Measurements from ENCODE around the gene KASH5.
A peak's percentile ranks its signal among the peaks of the same experiment; 100 is the strongest.

The KASH5 gene

DNA sequence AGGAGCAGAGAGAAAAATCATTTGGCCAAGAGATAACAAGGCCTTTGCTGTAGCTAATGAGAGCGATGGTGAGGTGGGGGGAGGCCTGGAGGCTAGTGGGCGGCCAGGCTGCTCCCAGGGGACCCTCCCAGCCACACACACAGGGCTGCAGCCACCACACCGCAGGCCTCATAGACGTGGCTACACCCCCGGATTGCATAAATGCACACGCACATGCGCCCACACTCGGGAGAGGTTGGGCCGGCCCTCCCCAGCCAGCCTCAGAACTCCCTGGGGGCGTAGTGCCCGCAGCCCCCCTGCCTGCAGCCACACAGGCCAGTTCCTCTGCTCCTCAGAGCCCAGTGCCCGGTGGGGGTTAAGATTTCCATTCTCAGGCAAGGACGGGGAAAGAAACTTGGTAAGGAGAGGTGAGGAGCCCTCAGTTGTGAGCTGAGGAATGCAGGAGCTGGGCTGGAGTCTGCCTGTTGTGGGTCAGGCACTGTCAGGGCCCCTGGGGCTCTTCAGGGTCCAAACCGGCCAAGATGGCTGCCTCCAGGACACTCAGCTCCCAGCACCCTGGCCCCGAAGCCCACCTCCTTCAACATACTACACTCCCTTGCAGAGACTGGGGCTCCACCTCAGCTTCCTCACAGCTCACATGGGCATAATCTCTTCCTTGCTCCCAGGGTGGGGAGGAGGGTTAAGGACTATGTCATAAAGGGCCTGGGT is 27.2 kb downstream of the KASH5 start:
- Histone ChIP-seq H3K4me1 (ENCODE audit: control insufficient read depth in 1 of 2, insufficient read depth in 2 of 2, low read length in 2 of 2) (peaks cover 0 to 3% of the 10 kb centered on the region in 2 experiments), H4K8ac (ENCODE audit: low read depth, low read length) (no peak overlapping the region), H3K18ac (ENCODE audit: low read length) (no peak overlapping the region), H3K79me1 (ENCODE audit: low read length) (no peaks in the 10 kb centered on the region), H3K4ac (ENCODE audit: low read depth, low read length) (no peak overlapping the region), H2AFZ (ENCODE audit: insufficient read depth, low read length, poor library complexity) (no peak overlapping the region), H2AK5ac (ENCODE audit: low read length) (no peak overlapping the region), H3K27ac (ENCODE audit: low read depth, low read length) (no peak overlapping the region), H3K23ac (ENCODE audit: low read length) (no peak overlapping the region), H3K4me3 (ENCODE audit: low read depth, low read length) (no peak overlapping the region), H2BK12ac (ENCODE audit: low read length) (no peak overlapping the region), H3K79me2 (ENCODE audit: control insufficient read depth, insufficient read depth, low read length, poor library complexity) (no peaks in the 10 kb centered on the region), H2BK120ac (ENCODE audit: insufficient read depth, low read length, poor library complexity) (no peak overlapping the region), H3K9ac (ENCODE audit: low read length) (no peak overlapping the region), H3K4me2 (ENCODE audit: low read length) (no peak overlapping the region), H4K12ac (ENCODE audit: low read depth, low read length) (no peak overlapping the region), H3K9me3 (ENCODE audit: insufficient read depth, low read depth, low read length) (no peaks in the 10 kb centered on the region), H2BK5ac (ENCODE audit: low read depth, low read length, poor library complexity) (no peak overlapping the region), H3K14ac (ENCODE audit: low read length) (no peak overlapping the region), H4K91ac (ENCODE audit: low read depth, low read length) (no peak overlapping the region), H3K36me3 (ENCODE audit: control insufficient read depth in 1 of 2, insufficient read depth in 2 of 2, low read length in 2 of 2) (no peaks in the 10 kb centered on the region), H3K27me3 (ENCODE audit: insufficient read depth, low read length) (peaks cover 3% of the 10 kb centered on the region)
- no CpG with 5 or more reads among the region's 15 CpGs for WGBS (ENCODE audit: extremely low coverage, insufficient coverage, insufficient read length)
- DNase-seq, result no peak

DNA sequence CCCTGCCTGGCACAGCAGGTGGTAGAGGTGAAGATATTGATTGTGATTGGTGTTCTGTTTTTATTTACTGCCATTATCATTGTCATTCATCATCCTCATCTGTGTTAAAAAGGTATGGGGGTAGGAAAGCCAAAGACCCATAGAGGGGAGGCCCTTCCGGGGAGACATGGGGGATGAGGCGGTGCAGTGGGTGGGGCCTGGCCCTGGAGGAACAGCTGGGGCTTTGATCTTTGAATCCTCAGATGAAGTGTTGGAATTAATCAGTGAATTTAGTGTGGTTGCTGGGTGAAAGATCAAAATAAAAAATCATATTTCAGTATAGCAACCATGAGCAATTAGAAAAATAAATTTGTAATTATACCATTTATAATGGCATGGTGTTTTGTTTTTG is 27.8 kb downstream of the KASH5 start:
- Histone ChIP-seq H3K27me3 (ENCODE audit: insufficient read depth, low read length) (peaks cover 7% of the 10 kb centered on the region), H3K18ac (ENCODE audit: low read length) (no peak overlapping the region), H3K4me1 (ENCODE audit: control insufficient read depth in 1 of 2, insufficient read depth in 2 of 2, low read length in 2 of 2) (peaks cover 0 to 3% of the 10 kb centered on the region in 2 experiments), H3K36me3 (ENCODE audit: control insufficient read depth in 1 of 2, insufficient read depth in 2 of 2, low read length in 2 of 2) (no peaks in the 10 kb centered on the region), H3K23ac (ENCODE audit: low read length) (no peak overlapping the region), H4K91ac (ENCODE audit: low read depth, low read length) (no peak overlapping the region), H3K9me3 (ENCODE audit: insufficient read depth, low read depth, low read length) (no peaks in the 10 kb centered on the region), H2AK5ac (ENCODE audit: low read length) (no peak overlapping the region), H3K14ac (ENCODE audit: low read length) (no peak overlapping the region), H2AFZ (ENCODE audit: insufficient read depth, low read length, poor library complexity) (no peak overlapping the region), H3K9ac (ENCODE audit: low read length) (no peak overlapping the region), H3K79me2 (ENCODE audit: control insufficient read depth, insufficient read depth, low read length, poor library complexity) (no peaks in the 10 kb centered on the region), H2BK5ac (ENCODE audit: low read depth, low read length, poor library complexity) (no peak overlapping the region), H4K12ac (ENCODE audit: low read depth, low read length) (no peak overlapping the region), H2BK120ac (ENCODE audit: insufficient read depth, low read length, poor library complexity) (no peak overlapping the region), H3K79me1 (ENCODE audit: low read length) (no peaks in the 10 kb centered on the region), H4K8ac (ENCODE audit: low read depth, low read length) (no peak overlapping the region), H3K27ac (ENCODE audit: low read depth, low read length) (no peak overlapping the region), H2BK12ac (ENCODE audit: low read length) (no peak overlapping the region), H3K4me3 (ENCODE audit: low read depth, low read length) (no peak overlapping the region), H3K4ac (ENCODE audit: low read depth, low read length) (no peak overlapping the region), H3K4me2 (ENCODE audit: low read length) (no peak overlapping the region)
- DNase-seq, result no peak
- no CpG with 5 or more reads among the region's 2 CpGs for WGBS (ENCODE audit: extremely low coverage, insufficient coverage, insufficient read length)

DNA sequence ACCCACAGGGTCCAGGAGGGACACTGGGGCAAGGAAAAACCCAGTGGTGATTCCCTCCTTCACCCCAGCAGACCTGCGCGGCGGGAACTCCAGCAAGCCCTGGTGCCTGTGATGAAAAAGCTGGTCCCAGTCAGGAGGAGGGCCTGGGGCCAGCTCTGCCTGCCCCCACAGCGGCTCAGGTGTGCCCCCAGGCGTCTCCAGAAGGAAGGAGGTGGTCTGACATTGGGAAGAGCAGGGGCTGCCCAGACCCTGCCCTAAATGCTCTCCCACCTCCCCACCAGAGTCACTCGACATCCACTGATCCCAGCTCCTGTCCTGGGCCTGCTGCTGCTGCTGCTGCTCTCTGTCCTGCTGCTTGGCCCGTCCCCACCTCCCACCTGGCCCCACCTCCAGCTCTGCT is 29.0 kb downstream of the KASH5 start:
- Histone ChIP-seq H3K9ac (ENCODE audit: low read length) (no peak overlapping the region), H2BK120ac (ENCODE audit: insufficient read depth, low read length, poor library complexity) (no peak overlapping the region), H3K4me1 (ENCODE audit: control insufficient read depth in 1 of 2, insufficient read depth in 2 of 2, low read length in 2 of 2) (peaks cover 0 to 6% of the 10 kb centered on the region in 2 experiments), H3K9me3 (ENCODE audit: insufficient read depth, low read depth, low read length) (peaks cover 2% of the 10 kb centered on the region), H3K36me3 (ENCODE audit: control insufficient read depth in 1 of 2, insufficient read depth in 2 of 2, low read length in 2 of 2) (no peaks in the 10 kb centered on the region), H3K18ac (ENCODE audit: low read length) (no peak overlapping the region), H3K27ac (ENCODE audit: low read depth, low read length) (no peak overlapping the region), H3K79me1 (ENCODE audit: low read length) (no peaks in the 10 kb centered on the region), H3K4me2 (ENCODE audit: low read length) (no peak overlapping the region), H3K4me3 (ENCODE audit: low read depth, low read length) (no peak overlapping the region), H4K8ac (ENCODE audit: low read depth, low read length) (no peak overlapping the region), H2AK5ac (ENCODE audit: low read length) (no peak overlapping the region), H3K14ac (ENCODE audit: low read length) (no peak overlapping the region), H3K79me2 (ENCODE audit: control insufficient read depth, insufficient read depth, low read length, poor library complexity) (no peaks in the 10 kb centered on the region), H2BK5ac (ENCODE audit: low read depth, low read length, poor library complexity) (no peak overlapping the region), H4K91ac (ENCODE audit: low read depth, low read length) (no peak overlapping the region), H3K4ac (ENCODE audit: low read depth, low read length) (no peak overlapping the region), H2BK12ac (ENCODE audit: low read length) (no peak overlapping the region), H3K27me3 (ENCODE audit: insufficient read depth, low read length) (peaks cover 18% of the 10 kb centered on the region), H4K12ac (ENCODE audit: low read depth, low read length) (no peak overlapping the region), H2AFZ (ENCODE audit: insufficient read depth, low read length, poor library complexity) (no peak overlapping the region), H3K23ac (ENCODE audit: low read length) (no peak overlapping the region)
- DNase-seq, result no peak
- no CpG with 5 or more reads among the region's 7 CpGs for WGBS (ENCODE audit: extremely low coverage, insufficient coverage, insufficient read length)

DNA sequence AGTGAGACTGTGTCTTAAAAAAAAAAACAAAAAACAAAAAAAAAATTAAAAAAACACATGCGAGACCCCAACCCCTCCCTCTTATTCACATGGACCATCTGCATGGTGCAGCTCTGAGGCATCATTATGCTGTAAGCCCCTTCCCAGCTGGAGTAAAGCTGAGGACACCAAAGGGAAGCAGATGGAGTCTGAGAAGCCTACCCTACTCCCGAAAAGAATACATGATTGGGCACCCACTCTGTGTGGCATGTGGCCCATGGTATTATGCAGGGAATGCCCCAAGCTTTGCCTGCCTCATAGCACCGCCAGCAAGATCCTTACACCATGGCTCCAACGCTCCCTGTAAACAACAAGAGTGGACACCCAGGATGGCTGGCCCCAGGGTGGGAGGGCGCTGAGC is 30.5 kb downstream of the KASH5 start:
- no peaks in the 10 kb centered on the region for H3K79me2 ChIP-seq (ENCODE audit: control insufficient read depth, insufficient read depth, low read length, poor library complexity)
- no peak overlapping the region for H2BK120ac ChIP-seq (ENCODE audit: insufficient read depth, low read length, poor library complexity)
- DNase-seq, result no peak
- no peak overlapping the region for H3K9ac ChIP-seq (ENCODE audit: low read length)
- no peak overlapping the region for H3K23ac ChIP-seq (ENCODE audit: low read length)
- peaks cover 0 to 3% of the 10 kb centered on the region in 2 experiments for H3K4me1 ChIP-seq (ENCODE audit: control insufficient read depth in 1 of 2, insufficient read depth in 2 of 2, low read length in 2 of 2)
- H4K8ac ChIP-seq (ENCODE audit: low read depth, low read length), result no peak overlapping the region
- H2AFZ ChIP-seq (ENCODE audit: insufficient read depth, low read length, poor library complexity), result no peak overlapping the region
- H4K91ac ChIP-seq (ENCODE audit: low read depth, low read length), result no peak overlapping the region
- H3K4ac ChIP-seq (ENCODE audit: low read depth, low read length), result no peak overlapping the region
- peaks cover 2% of the 10 kb centered on the region for H3K9me3 ChIP-seq (ENCODE audit: insufficient read depth, low read depth, low read length)
- H3K4me3 ChIP-seq (ENCODE audit: low read depth, low read length), result peak overlapping the region; percentile 34
- H3K14ac ChIP-seq (ENCODE audit: low read length), result no peak overlapping the region
- no peaks in the 10 kb centered on the region for H3K79me1 ChIP-seq (ENCODE audit: low read length)
- H3K36me3 ChIP-seq (ENCODE audit: control insufficient read depth in 1 of 2, insufficient read depth in 2 of 2, low read length in 2 of 2), result no peaks in the 10 kb centered on the region
- no peak overlapping the region for H4K12ac ChIP-seq (ENCODE audit: low read depth, low read length)
- H3K27ac ChIP-seq (ENCODE audit: low read depth, low read length), result no peak overlapping the region
- peaks cover 32% of the 10 kb centered on the region for H3K27me3 ChIP-seq (ENCODE audit: insufficient read depth, low read length)
- no peak overlapping the region for H2AK5ac ChIP-seq (ENCODE audit: low read length)
- H2BK12ac ChIP-seq (ENCODE audit: low read length), result no peak overlapping the region
- no peak overlapping the region for H3K18ac ChIP-seq (ENCODE audit: low read length)
- no peak overlapping the region for H3K4me2 ChIP-seq (ENCODE audit: low read length)
- H2BK5ac ChIP-seq (ENCODE audit: low read depth, low read length, poor library complexity), result no peak overlapping the region
- no CpG with 5 or more reads among the region's 5 CpGs for WGBS (ENCODE audit: extremely low coverage, insufficient coverage, insufficient read length)

Measured in trophoblast cell (in vitro differentiated cells and primary cell).